PC-3 (cell line): ENCODE results near the gene PLEKHA5. TPM values are rescaled to one million over a fixed set of nuclear protein-coding genes. Genes with fewer than 3 reads are reported as not detected.

Source experiments
- ATAC-seq: fragments of 200-7000 bp; cut with Tn5 transposase; 2 replicates; pipeline ENCODE4 v1.9.1; 2020; ENCODE audit warnings: mild to moderate bottlenecking, moderate library complexity
- BruUV-seq: library from RNA; stranded (reverse); fragments of 400-500 nt; replicated peaks from 2 replicates; lab custom pipeline; 2021; lab: Mats Ljungman, UMichigan
- CTCF ChIA-PET: fragments of 300-600 bp; sonication (Branson Sonifier 250); formaldehyde crosslinking; loops from one replicate; lab custom pipeline; 2022; ENCODE audit warnings: antibody characterized with exemption; lab: Charles Lee
- POLR2A ChIA-PET: fragments of 300-600 bp; sonication (Branson Sonifier 250); formaldehyde crosslinking; loops from one replicate; lab custom pipeline; 2022; ENCODE audit warnings: antibody characterized with exemption; ENCODE audit not compliant: unreplicated experiment; lab: Charles Lee
- DNase-seq: peaks from one replicate; pipeline ENCODE4 v3.0.0-alpha.2; 2015
- H2AFZ ChIP-seq: fragments of 300-600 bp; sonication (generic); 2 replicates; pipeline ENCODE4 v1.6.0; 2016; ENCODE audit warnings: antibody characterized with exemption, low read length
- H3F3A ChIP-seq: fragments of 300-600 bp; sonication (generic); one replicate; pipeline ENCODE4 v1.6.0; 2017; ENCODE audit warnings: antibody characterized with exemption, low read length, control low read depth, mild to moderate bottlenecking; ENCODE audit not compliant: unreplicated experiment
- H3K27ac ChIP-seq: fragments of 300-600 bp; sonication (generic); 2 replicates; pipeline ENCODE4 v1.5.1; 2016; ENCODE audit warnings: mild to moderate bottlenecking, low read length
- H3K27me3 ChIP-seq: fragments of 300-600 bp; sonication (generic); 2 replicates; pipeline ENCODE4 v1.6.1; 2016; ENCODE audit warnings: low read length, mixed read lengths
- H3K36me3 ChIP-seq: fragments of 300-600 bp; sonication (generic); 2 replicates; pipeline ENCODE4 v1.6.1; 2016; ENCODE audit warnings: low read depth, mixed run types, low read length, mixed read lengths
- H3K4me1 ChIP-seq: fragments of 300-600 bp; sonication (generic); 2 replicates; pipeline ENCODE4 v1.5.1; 2016; ENCODE audit warnings: low read length; ENCODE audit not compliant: insufficient read depth
- H3K4me2 ChIP-seq: fragments of 300-600 bp; sonication (generic); 2 replicates; pipeline ENCODE4 v1.6.0; 2016; ENCODE audit warnings: low read length
- H3K4me3 ChIP-seq: fragments of 300-600 bp; sonication (generic); 2 replicates; pipeline ENCODE4 v1.5.1; 2016; ENCODE audit warnings: mild to moderate bottlenecking, low read length, mixed read lengths
- H3K79me2 ChIP-seq: fragments of 300-600 bp; sonication (generic); 2 replicates; pipeline ENCODE4 v1.6.1; 2017; ENCODE audit warnings: low read length, mixed read lengths
- H3K9ac ChIP-seq: fragments of 300-600 bp; sonication (generic); 2 replicates; pipeline ENCODE4 v1.6.0; 2016; ENCODE audit warnings: mild to moderate bottlenecking, low read length
- H3K9me2 ChIP-seq: fragments of 300-600 bp; sonication (generic); replicated peaks from 2 replicates; pipeline ENCODE4 v1.6.1; 2016; ENCODE audit warnings: mixed run types, low read length, mixed read lengths
- H3K9me3 ChIP-seq: fragments of 300-600 bp; sonication (generic); 2 replicates; pipeline ENCODE4 v1.6.1; 2016; ENCODE audit warnings: low read length, mixed read lengths
- H4K20me1 ChIP-seq: fragments of 300-600 bp; sonication (generic); 2 replicates; pipeline ENCODE4 v1.6.1; 2016; ENCODE audit warnings: low read length, mixed read lengths
- CTCF ChIP-seq: fragments of 300-600 bp; sonication (generic); conservative IDR thresholded peaks from 2 replicates; pipeline ENCODE4 v1.5.1; 2017; ENCODE audit warnings: antibody characterized with exemption, low read depth, mild to moderate bottlenecking, low read length
- EZH2 ChIP-seq: fragments of 300-600 bp; sonication (generic); IDR thresholded peaks from one replicate; pipeline ENCODE4 v1.6.1; 2017; ENCODE audit warnings: antibody characterized with exemption, mild to moderate bottlenecking, low read length; ENCODE audit not compliant: unreplicated experiment
- EZH2phosphoT487 ChIP-seq: fragments of 300-600 bp; sonication (generic); IDR thresholded peaks from 2 replicates; pipeline ENCODE4 v1.6.1; 2018; ENCODE audit warnings: mild to moderate bottlenecking, antibody characterized with exemption, low read length, borderline replicate concordance
- intact Hi-C: fragments of 100-400 bp; cut with micrococcal nuclease; formaldehyde crosslinking; loops from 2 replicates; pipeline ENCODE4 v1.9.0; 2023
- total RNA-seq: library from RNA; depleted of rRNA; stranded (reverse); fragments of >200 nt; gene quantifications from 2 replicates; pipeline ENCODE4 v1.2.3, GENCODE V29; 2014

Gene PLEKHA5
- total RNA-seq, 1 experiment from 2014 or later, result 16.7 TPM

DNA sequence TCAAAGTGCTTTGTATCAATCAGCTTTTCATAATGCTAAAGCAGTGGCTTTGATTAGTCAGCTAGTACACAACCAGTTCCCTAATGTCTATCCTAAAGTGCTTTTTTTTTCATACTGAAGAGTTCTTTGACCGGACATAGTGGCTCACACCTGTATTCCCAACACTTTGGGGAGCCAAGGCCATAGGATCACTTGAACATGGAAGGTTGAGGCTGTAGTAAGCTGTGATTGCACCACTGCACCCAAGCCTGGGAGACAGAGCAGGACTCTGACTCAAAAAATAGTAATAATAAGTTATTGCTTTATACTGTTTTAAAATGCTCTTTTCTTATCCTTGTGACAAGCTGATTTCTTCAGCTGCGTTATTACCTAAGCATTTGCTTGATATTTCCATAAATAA, 155.1 kb downstream of the PLEKHA5 start:
- H3F3A ChIP-seq, result no peaks in the 10 kb centered on the region
- intact Hi-C loops, result loop anchor here (5.0 kb wide), 2 partner anchors 77 to 422 kb away; no protein-coding TSS in a partner anchor
- ATAC-seq (no peak), DNase-seq (no peak)
- H3K27me3 ChIP-seq, result no peaks in the 10 kb centered on the region
- no peaks in the 10 kb centered on the region for H3K79me2 ChIP-seq
- CTCF ChIA-PET, result no interaction called here
- no peaks in the 10 kb centered on the region for H4K20me1 ChIP-seq
- no peak for TF ChIP-seq CTCF
- no peak for TF ChIP-seq EZH2phosphoT487
- TF ChIP-seq EZH2, result no peak
- H3K4me3 ChIP-seq, result no peak overlapping the region
- H3K9me2 ChIP-seq, result no peaks in the 10 kb centered on the region
- POLR2A ChIA-PET, result no interaction called here
- no peaks in the 10 kb centered on the region for H3K9me3 ChIP-seq
- no peak overlapping the region for H2AFZ ChIP-seq
- H3K9ac ChIP-seq, result no peak overlapping the region
- no TSS peak for BruUV-seq
- no peaks in the 10 kb centered on the region for H3K4me1 ChIP-seq
- H3K27ac ChIP-seq, result no peak overlapping the region
- H3K36me3 ChIP-seq, result no peaks in the 10 kb centered on the region; the same call in none of the 2 replicates
- H3K4me2 ChIP-seq, result no peak overlapping the region

DNA sequence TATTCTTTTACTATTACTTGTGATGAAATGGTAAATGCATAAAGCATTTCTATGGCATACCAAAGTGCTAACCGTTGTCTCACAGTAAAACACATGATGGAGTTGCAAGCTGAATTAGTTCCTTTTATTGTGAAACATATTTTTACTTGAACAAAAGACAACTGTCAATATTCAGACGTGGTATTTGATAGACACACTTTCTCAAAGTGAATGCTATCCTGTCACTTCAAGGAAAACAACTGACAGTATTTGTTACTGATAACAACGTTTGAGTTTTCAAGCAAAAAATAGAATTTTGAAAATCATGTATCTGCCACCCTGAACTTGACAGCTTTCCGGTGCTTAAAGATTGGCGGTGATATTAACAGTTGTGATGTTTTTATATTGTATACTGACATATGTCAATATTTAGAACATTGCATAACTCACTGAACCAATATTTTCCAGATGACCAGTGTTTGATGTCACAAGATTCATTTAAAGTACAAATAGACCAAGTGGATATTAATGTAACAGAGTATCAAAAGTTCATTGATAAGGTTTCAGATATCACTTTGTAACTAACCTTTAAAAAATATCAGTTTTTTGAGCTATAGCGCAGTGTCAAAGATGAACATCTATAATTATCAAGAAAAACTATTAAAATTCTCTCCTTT, 156.4 kb downstream of the PLEKHA5 start:
- Histone ChIP-seq H3K27ac (no peak overlapping the region), H3K9ac (no peak overlapping the region), H3K9me3 (no peaks in the 10 kb centered on the region), H3K4me1 (no peaks in the 10 kb centered on the region), H2AFZ (no peak overlapping the region), H3K9me2 (no peaks in the 10 kb centered on the region), H3K36me3 (no peaks in the 10 kb centered on the region; the same call in none of the 2 replicates), H3K4me2 (no peak overlapping the region), H4K20me1 (no peaks in the 10 kb centered on the region), H3K4me3 (no peak overlapping the region), H3F3A (no peaks in the 10 kb centered on the region), H3K27me3 (no peaks in the 10 kb centered on the region), H3K79me2 (no peaks in the 10 kb centered on the region)
- intact Hi-C loops, result loop anchor here (5.0 kb wide), 2 partner anchors 79 to 424 kb away; no protein-coding TSS in a partner anchor
- POLR2A ChIA-PET, result no interaction called here
- DNase-seq (peak; percentile 2), ATAC-seq (no peak)
- CTCF ChIA-PET, result no interaction called here
- no peak for TF ChIP-seq CTCF
- TF ChIP-seq EZH2phosphoT487, result no peak
- TF ChIP-seq EZH2, result no peak
- BruUV-seq, result no TSS peak

- ChIA-PET CTCF (no interaction called here), POLR2A (interaction anchor here (0.5 kb wide), 1 partner anchor 1558 kb away, joined by 7 read pairs; no protein-coding TSS in a partner anchor)
- DNase-seq (peak; percentile 12), ATAC-seq (peak; percentile 79)
- no peaks in the 10 kb centered on the region for H3K4me1 ChIP-seq
- H3K36me3 ChIP-seq, result no peaks in the 10 kb centered on the region; the same call in none of the 2 replicates
- no peaks in the 10 kb centered on the region for H4K20me1 ChIP-seq
- no peaks in the 10 kb centered on the region for H3K27me3 ChIP-seq
- H3K4me2 ChIP-seq, result no peak overlapping the region
- H3K9me2 ChIP-seq, result no peaks in the 10 kb centered on the region
- no peaks in the 10 kb centered on the region for H3K79me2 ChIP-seq
- H2AFZ ChIP-seq, result no peak overlapping the region
- TF ChIP-seq EZH2 (no peak), CTCF (no peak), EZH2phosphoT487 (no peak)
- H3F3A ChIP-seq, result no peaks in the 10 kb centered on the region
- no peaks in the 10 kb centered on the region for H3K9me3 ChIP-seq
- H3K9ac ChIP-seq, result no peak overlapping the region
- intact Hi-C loops, result loop anchor here (5.0 kb wide), 2 partner anchors 80 to 425 kb away; no protein-coding TSS in a partner anchor
- H3K27ac ChIP-seq, result no peak overlapping the region
- no TSS peak for BruUV-seq
- H3K4me3 ChIP-seq, result no peak overlapping the region
Observed at GRCh38 chr12:19287302-19287701, 157.8 kb downstream of the PLEKHA5 start.
